Measurements from ENCODE around the gene G3BP2.

GRCh38 chr4:75644095-75644494 is 29.1 kb downstream of the G3BP2 start:
- TF ChIP-seq EZH2 (optimal IDR thresholded peaks at IDR 0.05; ENCODE audit: low read depth, low read length) = no peak
- TF ChIP-seq CTCF (IDR thresholded peaks at IDR 0.05; ENCODE audit: low read length) = no peak
